ENCODE data around the gene KCNMA1. TPM values are rescaled to one million over a fixed set of nuclear protein-coding genes. Genes with fewer than 3 reads are reported as not detected.

Gene KCNMA1
- total RNA-seq, 4 donors from 2014 or later = 146 to 300 (median 265) TPM

DNA sequence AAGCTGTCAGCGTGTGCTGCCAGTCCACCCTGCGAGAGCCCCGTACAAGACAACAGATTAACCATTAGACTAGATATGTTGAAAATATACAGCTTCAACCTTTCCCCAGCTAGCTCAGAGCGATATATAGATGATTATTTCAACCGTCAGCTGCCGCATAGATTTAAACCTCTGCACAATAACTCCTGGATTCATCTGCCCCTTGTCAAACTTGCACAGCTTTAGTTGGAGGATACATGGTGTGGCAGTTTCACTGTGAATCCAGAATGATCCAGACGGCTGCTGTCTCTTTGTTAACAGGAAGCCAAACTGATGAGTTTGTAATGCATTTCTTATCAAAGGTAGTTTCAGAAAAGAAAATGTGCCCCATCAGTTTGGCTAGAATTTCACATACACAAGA is 659.7 kb downstream of the KCNMA1 start:
- 88% methylated on average over 7 of the region's 7 CpGs for WGBS
- H3K4me1 ChIP-seq = peaks cover 0 to 14% (median 0%) of the 10 kb centered on the region in 4 donors
- intact Hi-C loops (cut with DNase I) = no loop called here

DNA sequence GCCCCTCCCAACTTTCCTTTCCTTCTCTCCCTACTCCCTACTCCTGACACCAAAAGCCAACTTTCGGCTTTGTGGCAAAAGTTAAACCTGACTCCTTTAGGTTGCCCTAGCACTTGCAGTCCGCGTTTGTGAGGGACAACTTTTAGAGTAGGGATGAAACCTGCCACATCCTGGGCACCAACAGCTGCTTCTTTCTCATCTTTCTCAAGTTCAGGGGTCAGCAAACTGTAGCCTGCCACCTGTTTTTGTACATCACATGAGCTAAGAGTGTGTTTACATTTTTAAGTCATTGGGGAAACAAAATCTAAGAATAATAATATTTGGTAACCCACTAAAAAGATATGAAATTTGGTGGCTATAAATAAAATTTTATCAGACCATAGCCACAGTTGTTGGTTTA is 660.6 kb downstream of the KCNMA1 start:
- no peak for TF ChIP-seq EP300 (IDR thresholded peaks at IDR 0.05)
- no peak for TF ChIP-seq CTCF (IDR thresholded peaks at IDR 0.05)
- no peaks in the 10 kb centered on the region for H3K9me3 ChIP-seq
- WGBS = 92% methylated on average over 3 of the region's 3 CpGs
- no peaks in the 10 kb centered on the region for H3K27me3 ChIP-seq
- peaks cover 0 to 7% (median 0%) of the 10 kb centered on the region in 4 donors for H3K4me1 ChIP-seq
- no peak for DNase-seq (ENCODE audit: extremely low spot score)
- H3K27ac ChIP-seq (replicated peaks in 1 of 4) = no peak overlapping the region
- intact Hi-C loops (cut with DNase I) = no loop called here
- H3K36me3 ChIP-seq = peaks cover 0 to 5% (median 0%) of the 10 kb centered on the region in 4 donors
- no peak overlapping the region for H3K4me3 ChIP-seq

More for the DNA sequence above, 659.7 kb downstream of the KCNMA1 start:
- TF ChIP-seq POLR2AphosphoS5 (IDR thresholded peaks at IDR 0.05) = no peak
- no peak for TF ChIP-seq EP300 (IDR thresholded peaks at IDR 0.05)
- TF ChIP-seq CTCF (IDR thresholded peaks at IDR 0.05) = no peak
- no peak for TF ChIP-seq POLR2A (IDR thresholded peaks at IDR 0.05; ENCODE audit: low read depth)
- Histone ChIP-seq H3K4me3 (no peak overlapping the region), H3K27me3 (no peaks in the 10 kb centered on the region), H3K27ac (replicated peaks in 1 of 4) (no peak overlapping the region), H3K36me3 (peaks cover 0 to 5% (median 0%) of the 10 kb centered on the region in 4 donors), H3K9me3 (no peaks in the 10 kb centered on the region)
- DNase-seq (ENCODE audit: extremely low spot score) = no peak

DNA sequence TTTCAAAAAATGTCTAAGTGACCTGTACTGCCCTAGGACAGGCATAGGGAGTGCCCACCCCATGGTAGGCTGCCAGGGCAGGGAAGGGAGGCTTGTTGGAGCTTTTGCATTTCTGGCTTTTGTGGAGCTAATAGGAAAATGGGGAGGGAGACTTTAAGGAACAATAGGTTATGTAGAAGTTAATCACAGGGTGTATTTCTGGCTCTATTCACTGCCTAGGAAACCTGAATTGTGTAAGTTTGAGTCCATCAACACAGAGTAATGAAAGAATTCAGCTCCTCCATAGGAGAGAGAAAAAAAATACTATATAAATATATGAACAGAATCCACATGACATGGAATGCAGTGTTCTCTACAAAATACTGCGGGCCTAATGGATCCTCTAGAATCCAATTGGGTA is 661.5 kb downstream of the KCNMA1 start:
- no peak overlapping the region for H3K4me3 ChIP-seq
- TF ChIP-seq EP300 (IDR thresholded peaks at IDR 0.05) (no peak), POLR2AphosphoS5 (IDR thresholded peaks at IDR 0.05) (no peak), POLR2A (IDR thresholded peaks at IDR 0.05; ENCODE audit: low read depth) (no peak), CTCF (IDR thresholded peaks at IDR 0.05) (no peak)
- peaks cover 0 to 5% (median 0%) of the 10 kb centered on the region in 4 donors for H3K36me3 ChIP-seq
- intact Hi-C loops (cut with DNase I) = no loop called here
- H3K27me3 ChIP-seq = no peaks in the 10 kb centered on the region
- no peak overlapping the region for H3K27ac ChIP-seq (replicated peaks in 1 of 4)
- 100% methylated on average over 1 of the region's 1 CpG for WGBS
- no peaks in the 10 kb centered on the region for H3K9me3 ChIP-seq
- DNase-seq (ENCODE audit: extremely low spot score) = no peak
- peaks cover 0 to 7% (median 0%) of the 10 kb centered on the region in 4 donors for H3K4me1 ChIP-seq

- Histone ChIP-seq H3K9me3 (no peaks in the 10 kb centered on the region), H3K27ac (replicated peaks in 1 of 4) (no peak overlapping the region), H3K4me3 (no peak overlapping the region), H3K27me3 (no peaks in the 10 kb centered on the region), H3K4me1 (peaks cover 0 to 7% (median 0%) of the 10 kb centered on the region in 4 donors), H3K36me3 (peaks cover 0 to 5% (median 0%) of the 10 kb centered on the region in 4 donors)
- TF ChIP-seq POLR2A (IDR thresholded peaks at IDR 0.05; ENCODE audit: low read depth) (no peak), EP300 (IDR thresholded peaks at IDR 0.05) (no peak), POLR2AphosphoS5 (IDR thresholded peaks at IDR 0.05) (no peak)
- intact Hi-C loops (cut with DNase I) = no loop called here
- DNase-seq (ENCODE audit: extremely low spot score) = no peak
- 89% methylated on average over 6 of the region's 6 CpGs for WGBS
Measured at GRCh38 chr10:76975126-76975525, 662.5 kb downstream of the KCNMA1 start.

DNA sequence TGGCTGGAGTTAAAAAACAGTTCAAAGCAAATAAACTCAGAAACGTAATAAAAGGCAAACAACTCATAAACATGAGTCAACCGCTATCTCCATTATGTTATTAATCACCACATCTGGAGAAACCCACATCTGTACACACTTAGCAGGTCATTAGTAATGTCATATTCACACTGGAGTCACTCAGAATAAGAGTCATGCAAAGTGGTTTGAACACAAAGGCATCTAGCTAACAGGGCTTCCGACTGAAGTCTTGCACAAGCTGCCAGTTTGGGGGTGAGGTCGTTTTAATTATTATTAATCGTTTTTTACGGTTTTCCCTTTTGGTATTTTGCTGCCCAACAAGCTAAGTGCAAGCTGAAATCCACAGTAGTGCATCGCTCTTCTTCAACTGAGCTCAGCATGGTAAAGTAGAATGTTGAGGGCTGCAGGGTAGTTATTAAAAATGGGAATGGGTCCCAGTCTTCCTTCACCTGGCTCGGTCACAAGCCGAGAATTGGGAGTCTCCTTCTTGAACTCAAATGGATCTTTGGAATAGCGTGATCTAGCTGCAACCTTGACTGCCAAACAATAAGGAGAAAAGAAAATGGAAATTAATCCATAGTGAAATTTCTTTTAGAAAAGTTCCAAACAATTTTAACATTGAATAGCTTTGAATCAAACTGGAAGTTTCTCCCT is 663.5 kb downstream of the KCNMA1 start:
- TF ChIP-seq CTCF (IDR thresholded peaks at IDR 0.05) (no peak), POLR2AphosphoS5 (IDR thresholded peaks at IDR 0.05) (no peak), EP300 (IDR thresholded peaks at IDR 0.05) (no peak), POLR2A (IDR thresholded peaks at IDR 0.05; ENCODE audit: low read depth) (no peak)
- intact Hi-C loops (cut with DNase I) = no loop called here
- H3K9me3 ChIP-seq = no peaks in the 10 kb centered on the region

More for the DNA sequence above, 663.5 kb downstream of the KCNMA1 start:
- 67% methylated on average over 10 of the region's 10 CpGs for WGBS
- Histone ChIP-seq H3K36me3 (peaks cover 0 to 5% (median 0%) of the 10 kb centered on the region in 4 donors), H3K4me1 (peaks cover 0 to 7% (median 0%) of the 10 kb centered on the region in 4 donors), H3K27ac (replicated peaks in 1 of 4) (no peak overlapping the region), H3K27me3 (no peaks in the 10 kb centered on the region), H3K4me3 (no peak overlapping the region)
- DNase-seq (ENCODE audit: extremely low spot score) = no peak
